Panc1 (cell line): ENCODE data around the gene NALCN. TPM values are rescaled to one million over a fixed set of nuclear protein-coding genes. Genes with fewer than 3 reads are reported as not detected.

ENCODE experiments used
- ATAC-seq: fragments of 200-7000 bp; cut with Tn5 transposase; 2 replicates; pipeline ENCODE4 v1.9.1; 2020; ENCODE audit warnings: mild to moderate bottlenecking, moderate library complexity
- BruUV-seq: library from RNA; stranded (reverse); fragments of 400-500 nt; replicated peaks from 2 replicates; lab custom pipeline; 2021; lab: Mats Ljungman, UMichigan
- CTCF ChIA-PET: fragments of 300-600 bp; sonication (Branson Sonifier 250); formaldehyde crosslinking; loops from one replicate; lab custom pipeline; 2022; ENCODE audit warnings: antibody characterized with exemption; lab: Charles Lee
- POLR2A ChIA-PET: fragments of 300-600 bp; sonication (Branson Sonifier 250); formaldehyde crosslinking; loops from one replicate; lab custom pipeline; 2022; ENCODE audit warnings: antibody characterized with exemption; lab: Charles Lee
- DNase-seq: peaks from one replicate; pipeline ENCODE4 v3.0.0-alpha.2; 2010; ENCODE audit warnings: low read depth, low spot score
- H3K27ac ChIP-seq: 2 replicates; pipeline ENCODE4 v1.5.1; 2011; ENCODE audit warnings: mild to moderate bottlenecking, low read length, inconsistent platforms
- H3K27me3 ChIP-seq: fragments of 200-500 bp; sonication (Bioruptor generic); 2 replicates; pipeline ENCODE4 v1.6.0; 2014; ENCODE audit warnings: low read length, inconsistent platforms; ENCODE audit not compliant: control insufficient read depth, insufficient read depth
- H3K36me3 ChIP-seq: fragments of 200-500 bp; sonication (Bioruptor generic); 2 replicates; pipeline ENCODE4 v1.5.1; 2014; ENCODE audit warnings: inconsistent platforms, mild to moderate bottlenecking, low read length, moderate library complexity; ENCODE audit not compliant: control insufficient read depth, insufficient read depth
- H3K4me1 ChIP-seq: 2 replicates; pipeline ENCODE4 v1.5.1; 2011; ENCODE audit warnings: inconsistent platforms, mild to moderate bottlenecking, low read length, moderate library complexity; ENCODE audit not compliant: control insufficient read depth, insufficient read depth
- H3K4me3 ChIP-seq, 2 experiments: 2 replicates each; pipeline ENCODE4 v1.5.1; 2011 to 2012; ENCODE audit warnings: low read depth in 2 of 2, low read length in 2 of 2, mild to moderate bottlenecking in 2 of 2, inconsistent platforms in 1 of 2, moderate library complexity in 1 of 2
- H3K9me3 ChIP-seq: fragments of 200-500 bp; sonication (Bioruptor generic); 2 replicates; pipeline ENCODE4 v1.5.1; 2014; ENCODE audit warnings: low read depth, mild to moderate bottlenecking, inconsistent platforms, low read length, moderate library complexity; ENCODE audit not compliant: control insufficient read depth, insufficient read depth
- CTCF ChIP-seq: fragments of 450-650 bp; IDR thresholded peaks from 2 replicates; pipeline ENCODE4 v1.5.1; 2017; ENCODE audit warnings: mild to moderate bottlenecking
- POLR2AphosphoS5 ChIP-seq: IDR thresholded peaks from 2 replicates; pipeline ENCODE4 v1.6.1; 2012; ENCODE audit warnings: mild to moderate bottlenecking, low read depth, low read length, moderate library complexity
- REST ChIP-seq, 2 experiments: IDR thresholded peaks; 2 replicates each; pipeline ENCODE4 v1.6.1; 2011 to 2012; ENCODE audit warnings: low read depth in 2 of 2, control low read depth in 1 of 2, low read length in 1 of 2, mild to moderate bottlenecking in 1 of 2, moderate library complexity in 1 of 2; ENCODE audit not compliant: insufficient read depth in 1 of 2
- SIN3A ChIP-seq: IDR thresholded peaks from 2 replicates; pipeline ENCODE4 v1.6.1; 2012; ENCODE audit warnings: low read depth, mild to moderate bottlenecking, low read length, moderate library complexity, borderline replicate concordance; ENCODE audit not compliant: insufficient read depth
- TCF7L2 ChIP-seq: IDR thresholded peaks from 2 replicates; pipeline ENCODE4 v1.6.1; 2011; ENCODE audit warnings: mild to moderate bottlenecking, low read depth, low read length, inconsistent platforms
- in situ Hi-C: cut with HindIII; loops from 2 replicates; pipeline ENCODE4 v1.10.0; 2016; ENCODE audit warnings: low sequenced_read_pairs, low pct_unique_long_range_greater_than_20kb
- intact Hi-C: fragments of 100-400 bp; cut with micrococcal nuclease; formaldehyde crosslinking; loops from one replicate; pipeline ENCODE4 v1.10.0; 2022; ENCODE audit not compliant: unreplicated experiment
- total RNA-seq: library from RNA; stranded (reverse); gene quantifications from one replicate; pipeline ENCODE4 v1.2.1, GENCODE V29; 2021; ENCODE audit not compliant: unreplicated experiment

Gene NALCN
- total RNA-seq, 1 experiment from 2014 or later, result 10.9 TPM

GRCh38 chr13:101331731-101332130, 84.6 kb downstream of the NALCN start:
- in situ Hi-C loops, result no loop called here
- Histone ChIP-seq H3K4me3 (no peak overlapping the region), H3K4me1 (no peaks in the 10 kb centered on the region), H3K36me3 (no peaks in the 10 kb centered on the region), H3K27me3 (no peaks in the 10 kb centered on the region), H3K27ac (no peak overlapping the region), H3K9me3 (no peaks in the 10 kb centered on the region)
- DNase-seq (no peak), ATAC-seq (no peak)
- intact Hi-C loops, result no loop called here
- TF ChIP-seq POLR2AphosphoS5 (no peak), CTCF (no peak), REST (IDR thresholded peaks at IDR 0.05; ENCODE audit: insufficient read depth in 1 of 2, low read depth in 2 of 2, low read length in 1 of 2) (no peak), SIN3A (no peak), TCF7L2 (no peak)
- ChIA-PET POLR2A (no interaction called here), CTCF (no interaction called here)
- BruUV-seq, result no TSS peak

GRCh38 chr13:101327871-101328270, 88.4 kb downstream of the NALCN start:
- Histone ChIP-seq H3K36me3 (no peaks in the 10 kb centered on the region), H3K4me3 (no peak overlapping the region), H3K4me1 (no peaks in the 10 kb centered on the region), H3K27me3 (no peaks in the 10 kb centered on the region), H3K27ac (no peak overlapping the region), H3K9me3 (no peaks in the 10 kb centered on the region)
- TF ChIP-seq TCF7L2, result no peak
- TF ChIP-seq POLR2AphosphoS5, result no peak
- TF ChIP-seq REST (IDR thresholded peaks at IDR 0.05; ENCODE audit: insufficient read depth in 1 of 2, low read depth in 2 of 2, low read length in 1 of 2), result no peak
- no peak for TF ChIP-seq SIN3A
- no peak for TF ChIP-seq CTCF
- in situ Hi-C loops, result no loop called here
- no peak for DNase-seq
- ChIA-PET POLR2A (no interaction called here), CTCF (no interaction called here)
- intact Hi-C loops, result no loop called here
- ATAC-seq, result no peak
- BruUV-seq, result no TSS peak
